HCT116 (cell line): ENCODE data around the gene POFUT2. TPM values are rescaled to one million over a fixed set of nuclear protein-coding genes. Genes with fewer than 3 reads are reported as not detected.

Experiments used
- ATAC-seq: fragments of 200-7000 bp; cut with Tn5 transposase; 2 replicates; pipeline ENCODE4 v1.9.1; 2020; ENCODE audit warnings: mild to moderate bottlenecking, moderate library complexity
- BruUV-seq: library from RNA; stranded (reverse); fragments of 400-500 nt; replicated peaks from 2 replicates; lab custom pipeline; 2021; lab: Mats Ljungman, UMichigan
- CTCF ChIA-PET: fragments of 300-600 bp; sonication (Branson Sonifier 250); formaldehyde crosslinking; loops from one replicate; lab custom pipeline; 2021; ENCODE audit warnings: antibody characterized with exemption; lab: Charles Lee
- POLR2A ChIA-PET: fragments of 300-600, 350-600 bp; sonication (Branson Sonifier 250); formaldehyde crosslinking; loops from one replicate; lab custom pipeline; 2021; ENCODE audit warnings: antibody characterized with exemption; lab: Charles Lee
- RAD21 ChIA-PET, 2 experiments: fragments of 300-600 bp; sonication (Branson Sonifier 250); formaldehyde crosslinking; loops; one replicate each; lab custom pipeline; 2023; ENCODE audit warnings: low total read pairs in 2 of 2; ENCODE audit not compliant: uncharacterized antibody in 2 of 2, unreplicated experiment in 2 of 2, low non-redundant PET in 1 of 2; lab: Charles Lee
- DNase-seq: peaks from one replicate; pipeline ENCODE4 v3.0.0-alpha.2; 2010; ENCODE audit warnings: low read depth, low spot score
- H2AFZ ChIP-seq: fragments of 200-600 bp; shearing (Covaris generic), sonication (generic); 2 replicates; pipeline ENCODE4 v1.6.1; 2017; ENCODE audit warnings: low read depth, mixed run types, mixed read lengths, antibody characterized with exemption, low read length; ENCODE audit not compliant: poor library complexity, severe bottlenecking
- H3K27ac ChIP-seq: 2 replicates; pipeline ENCODE4 v1.5.1; 2012; ENCODE audit warnings: low read depth, low read length
- H3K27me3 ChIP-seq: fragments of 200-600 bp; sonication (generic); 2 replicates; pipeline ENCODE4 v1.6.1; 2016; ENCODE audit warnings: mixed run types, low read length, mixed read lengths; ENCODE audit not compliant: insufficient read depth
- H3K36me3 ChIP-seq, 2 experiments: fragments of 200-500 bp in 1 of 2; fragments of 200-600 bp in 1 of 2; sonication (Bioruptor generic) in 1 of 2; sonication (generic) in 1 of 2; 2 replicates each; pipeline versions ENCODE4 v1.5.1 to v1.6.1; 2014 to 2016; ENCODE audit warnings: low read length in 2 of 2, inconsistent platforms in 1 of 2, mixed read lengths in 1 of 2, mixed run types in 1 of 2; ENCODE audit not compliant: insufficient read depth in 2 of 2, control insufficient read depth in 1 of 2
- H3K4me1 ChIP-seq, 2 experiments: fragments of 200-600 bp in 1 of 2; sonication (generic) in 1 of 2; 2 replicates each; pipeline versions ENCODE4 v1.5.1 to v1.6.1; 2012 to 2017; ENCODE audit warnings: low read length in 2 of 2, inconsistent platforms in 1 of 2, mild to moderate bottlenecking in 1 of 2, mixed read lengths in 1 of 2, mixed run types in 1 of 2, moderate library complexity in 1 of 2; ENCODE audit not compliant: insufficient read depth in 2 of 2, control insufficient read depth in 1 of 2
- H3K4me2 ChIP-seq: fragments of 200-600 bp; sonication (generic); 2 replicates; pipeline ENCODE4 v1.6.1; 2017; ENCODE audit warnings: mixed run types, low read length, mixed read lengths
- H3K4me3 ChIP-seq, 2 experiments: fragments of 200-600 bp in 1 of 2; sonication (generic) in 1 of 2; replicated peaks in 1 of 2; 2 replicates each; pipeline ENCODE4 v1.5.1; 2011 to 2016; ENCODE audit warnings: low read length in 2 of 2, control low read depth in 1 of 2, low read depth in 1 of 2, mild to moderate bottlenecking in 1 of 2, mixed read lengths in 1 of 2, mixed run types in 1 of 2
- H3K79me2 ChIP-seq: fragments of 200-600 bp; sonication (generic); 2 replicates; pipeline ENCODE4 v1.6.1; 2017; ENCODE audit warnings: mild to moderate bottlenecking, mixed run types, low read length, moderate library complexity, mixed read lengths; ENCODE audit not compliant: insufficient read depth
- H3K9ac ChIP-seq: fragments of 200-600 bp; sonication (generic); 2 replicates; pipeline ENCODE4 v1.6.1; 2016; ENCODE audit warnings: low read length, mixed read lengths
- H3K9me2 ChIP-seq: fragments of 200-600 bp; sonication (generic), shearing (Covaris generic); 2 replicates; pipeline ENCODE4 v1.6.1; 2017; ENCODE audit warnings: mixed run types, mild to moderate bottlenecking, moderate library complexity; ENCODE audit not compliant: insufficient read depth
- H3K9me3 ChIP-seq, 2 experiments: fragments of 200-500 bp in 1 of 2; fragments of 200-600 bp in 1 of 2; sonication (Bioruptor generic) in 1 of 2; sonication (generic) in 1 of 2; 2 replicates each; pipeline ENCODE4 v1.6.1; 2014 to 2017; ENCODE audit warnings: low read length in 2 of 2, mixed read lengths in 2 of 2, inconsistent platforms in 1 of 2, low read depth in 1 of 2, mild to moderate bottlenecking in 1 of 2, mixed run types in 1 of 2, moderate library complexity in 1 of 2; ENCODE audit not compliant: control insufficient read depth in 1 of 2, insufficient read depth in 1 of 2
- H4K20me1 ChIP-seq: fragments of 200-600 bp; sonication (generic), shearing (Covaris generic); 2 replicates; pipeline ENCODE4 v1.6.1; 2017; ENCODE audit warnings: mixed run types, mild to moderate bottlenecking, moderate library complexity; ENCODE audit not compliant: insufficient read depth
- ATF3 ChIP-seq: IDR thresholded peaks from 2 replicates; pipeline ENCODE4 v1.6.1; 2012
- CEBPB ChIP-seq: IDR thresholded peaks from 2 replicates; pipeline ENCODE4 v1.6.1; 2012; ENCODE audit warnings: low read depth
- CTCF ChIP-seq, 3 experiments: fragments of 200-600 bp in 1 of 3; sonication (generic) in 1 of 3; IDR thresholded peaks in 2 of 3; conservative IDR thresholded peaks in 1 of 3; 2 replicates each; pipeline ENCODE4 v1.5.1; 2012 to 2017; ENCODE audit warnings: low read depth in 2 of 3, low read length in 2 of 3, antibody characterized with exemption in 1 of 3, borderline replicate concordance in 1 of 3, control low read depth in 1 of 3, mild to moderate bottlenecking in 1 of 3, mixed read lengths in 1 of 3, mixed run types in 1 of 3, moderate library complexity in 1 of 3; ENCODE audit not compliant: insufficient read depth in 1 of 3
- EGR1 ChIP-seq: IDR thresholded peaks from 2 replicates; pipeline ENCODE4 v1.6.1; 2012; ENCODE audit warnings: low read depth
- ELF1 ChIP-seq: IDR thresholded peaks from 2 replicates; pipeline ENCODE4 v1.6.1; 2012; ENCODE audit warnings: low read depth, borderline replicate concordance
- EZH2 ChIP-seq: fragments of 200-600 bp; sonication (generic); IDR thresholded peaks from 2 replicates; pipeline ENCODE4 v1.6.1; 2017; ENCODE audit warnings: antibody characterized with exemption, mixed run types
- FOSL1 ChIP-seq: IDR thresholded peaks from 2 replicates; pipeline ENCODE4 v1.6.1; 2012; ENCODE audit warnings: low read depth
- JUND ChIP-seq: IDR thresholded peaks from 2 replicates; pipeline ENCODE4 v1.6.1; 2012
- POLR2AphosphoS5 ChIP-seq: IDR thresholded peaks from 2 replicates; pipeline ENCODE4 v1.6.1; 2011; ENCODE audit warnings: mild to moderate bottlenecking, low read depth, low read length, moderate library complexity
- RAD21 ChIP-seq: IDR thresholded peaks from 2 replicates; pipeline ENCODE4 v1.6.1; 2012; ENCODE audit warnings: low read depth, mild to moderate bottlenecking
- SIN3A ChIP-seq: IDR thresholded peaks from 2 replicates; pipeline ENCODE4 v1.6.1; 2012; ENCODE audit warnings: low read depth
- YY1 ChIP-seq: IDR thresholded peaks from 2 replicates; pipeline ENCODE4 v1.6.1; 2011; ENCODE audit warnings: low read length, low read depth, moderate library complexity, mild to moderate bottlenecking; ENCODE audit not compliant: insufficient replicate concordance; ENCODE audit errors: extremely low read depth
- ZFX ChIP-seq: fragments of 450-650 bp; IDR thresholded peaks from 2 replicates; pipeline ENCODE4 v1.6.1; 2017
- intact Hi-C: fragments of 100-400 bp; cut with micrococcal nuclease; formaldehyde crosslinking; loops from 2 replicates; pipeline ENCODE4 v1.10.0; 2022
- total RNA-seq: library from RNA; stranded (reverse); gene quantifications from one replicate; pipeline ENCODE4 v1.2.1, GENCODE V29; 2021; ENCODE audit not compliant: unreplicated experiment

POFUT2 gene
- total RNA-seq, 1 experiment from 2014 or later: 20.5 TPM

DNA sequence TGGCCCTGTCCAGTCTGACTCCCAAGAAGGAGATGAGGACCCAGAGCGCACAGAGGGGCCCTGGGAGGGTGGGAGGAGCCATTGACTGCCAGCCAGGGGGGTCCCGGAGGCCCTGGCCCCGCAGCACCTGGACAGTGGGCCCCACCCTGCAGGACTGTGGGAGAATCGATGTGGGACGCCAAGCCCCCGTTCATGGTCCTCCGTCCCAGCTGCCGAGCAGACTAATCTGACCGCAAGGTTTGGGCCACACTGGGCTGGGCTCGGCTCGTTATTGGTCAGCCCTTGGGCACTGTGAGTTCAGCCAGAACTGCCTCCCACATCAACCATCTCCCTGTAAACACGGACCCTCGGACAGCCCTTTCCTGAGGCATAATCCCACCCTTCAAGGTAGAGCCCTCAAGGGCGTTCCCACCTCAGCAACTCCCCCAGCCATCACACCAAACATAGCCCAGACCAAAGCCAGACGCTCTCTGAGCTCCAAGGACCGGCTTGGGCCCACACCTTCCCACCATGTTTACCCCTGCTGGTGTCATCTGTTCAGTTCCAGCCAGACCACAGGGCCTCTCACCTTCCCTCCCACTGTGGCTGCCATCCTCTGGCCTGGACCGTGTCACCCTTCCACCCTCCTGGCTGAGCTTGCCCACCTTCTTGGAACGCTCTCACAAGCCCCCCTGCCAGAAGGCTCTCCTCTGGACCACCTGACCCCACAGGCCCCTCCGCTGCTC lies 16.2 kb upstream of the POFUT2 start:
- Histone ChIP-seq H3K27me3 (no peaks in the 10 kb centered on the region), H3K9me3 (no peaks in the 10 kb centered on the region), H3K4me1 (peaks cover 0 to 7% of the 10 kb centered on the region in 2 experiments; a peak in 3 of 4 replicates), H3K9me2 (no peaks in the 10 kb centered on the region), H3K4me3 (no peak overlapping the region), H2AFZ (no peak overlapping the region), H3K79me2 (no peaks in the 10 kb centered on the region), H3K4me2 (no peak overlapping the region), H3K9ac (no peak overlapping the region), H4K20me1 (no peaks in the 10 kb centered on the region), H3K27ac (no peak overlapping the region), H3K36me3 (no peaks in the 10 kb centered on the region)
- ChIA-PET POLR2A (no interaction called here), RAD21 (no interaction called here), CTCF (interaction anchor here (1.5 kb wide), 1 partner anchor 9 kb away, joined by 3 read pairs; no protein-coding TSS in a partner anchor)
- intact Hi-C loops: no loop called here
- DNase-seq (no peak), ATAC-seq (no peak)
- TF ChIP-seq RAD21 (no peak), ELF1 (no peak), YY1 (no peak), ZFX (no peak), CTCF (IDR thresholded peaks at IDR 0.05 in 2 of 3, conservative IDR thresholded peaks at IDR 0.05 in 1 of 3; ENCODE audit: borderline replicate concordance in 1 of 3, insufficient read depth in 1 of 3, low read depth in 2 of 3, low read length in 2 of 3) (no peak), POLR2AphosphoS5 (no peak), SIN3A (no peak), CEBPB (no peak), EZH2 (no peak), ATF3 (no peak), JUND (no peak), FOSL1 (no peak), EGR1 (no peak)
- BruUV-seq: no TSS peak
